Fibroblast of upper back skin (primary cell): ENCODE data around the gene TSPAN9.
A peak's percentile ranks its signal among the peaks of the same experiment; 100 is the strongest.

ENCODE experiments used
- DNase-seq: peaks from one replicate; pipeline ENCODE4 v3.0.0-alpha.2; 2013

The TSPAN9 gene

DNA sequence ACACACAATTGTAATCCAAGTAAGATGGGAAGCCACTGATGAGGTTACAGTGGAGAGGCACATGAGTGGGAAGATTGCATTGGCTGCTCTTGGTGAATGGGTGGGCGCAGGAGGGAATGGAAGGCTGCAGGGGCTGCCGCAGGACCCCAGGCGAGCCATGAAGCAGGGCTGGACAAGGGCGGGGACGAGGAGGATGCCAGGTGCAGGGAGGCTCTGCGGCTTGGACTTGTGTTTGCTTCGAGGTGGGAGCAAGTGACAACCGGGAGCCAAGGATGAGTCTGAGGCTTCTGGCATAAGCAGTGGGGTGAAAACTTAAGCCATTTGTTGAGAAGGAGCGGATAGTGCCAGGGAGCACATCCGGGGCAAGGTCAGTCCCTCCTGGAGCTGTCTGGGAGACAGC is 115.0 kb downstream of the TSPAN9 start:
- no peak for DNase-seq

DNA sequence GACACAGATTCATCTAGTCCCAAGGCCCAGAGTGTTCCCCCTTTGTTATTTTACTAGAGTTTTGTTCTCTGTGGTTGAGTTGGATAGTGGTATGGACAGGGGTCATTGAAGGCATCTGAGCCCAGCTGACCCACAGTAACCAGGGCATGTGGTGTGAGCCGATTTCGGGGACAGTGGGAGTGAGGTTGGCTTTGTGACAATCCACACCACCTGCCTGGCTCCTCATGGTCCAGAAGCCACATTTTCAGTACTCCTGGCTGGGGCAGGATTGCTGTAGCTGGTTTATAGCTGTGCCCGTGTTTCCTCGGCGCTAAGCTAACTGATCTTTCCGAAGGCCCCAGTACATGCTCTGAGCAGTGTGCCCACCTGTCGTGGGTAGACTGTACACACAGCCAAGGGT is 116.0 kb downstream of the TSPAN9 start:
- DNase-seq = no peak

DNA sequence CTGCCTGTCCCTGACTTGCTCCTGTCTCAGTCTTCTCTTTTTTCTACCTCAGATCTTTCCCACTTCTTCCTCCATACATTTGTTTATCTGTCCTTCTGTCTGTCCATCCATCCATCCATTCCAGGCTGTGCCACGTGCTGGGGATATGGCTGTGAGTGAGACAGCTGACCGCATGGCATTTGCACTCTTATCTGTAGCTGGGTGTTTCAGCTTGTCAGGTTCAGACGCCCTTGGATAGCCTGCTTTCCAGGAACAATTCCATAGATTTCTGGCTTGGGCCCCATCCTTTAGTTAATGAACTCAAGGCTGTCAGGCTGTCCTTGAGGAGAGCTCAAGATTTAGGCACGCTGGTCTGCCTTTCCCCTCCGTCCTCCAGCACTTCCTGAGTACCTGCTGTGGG is 116.6 kb downstream of the TSPAN9 start:
- no peak for DNase-seq

DNA sequence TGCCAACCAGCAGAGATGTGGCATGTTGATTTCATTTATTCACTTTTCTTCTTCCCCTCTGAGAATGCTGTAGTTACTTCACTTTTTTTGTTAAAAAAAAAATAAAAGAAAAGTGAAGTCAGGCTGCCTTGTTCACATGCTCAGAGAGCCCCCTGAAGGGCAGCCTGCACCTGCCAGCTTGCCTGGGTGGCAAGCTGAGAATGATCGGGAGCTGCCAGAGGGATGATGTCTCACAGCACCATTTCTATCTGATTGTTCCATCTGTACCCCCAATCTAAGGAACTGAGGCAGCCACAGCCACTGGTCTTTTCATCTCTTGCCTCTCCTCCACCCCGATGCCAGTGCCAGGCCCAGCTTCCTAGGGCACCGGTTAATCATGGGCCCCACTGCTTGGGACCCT is 118.2 kb downstream of the TSPAN9 start:
- no peak for DNase-seq

DNA sequence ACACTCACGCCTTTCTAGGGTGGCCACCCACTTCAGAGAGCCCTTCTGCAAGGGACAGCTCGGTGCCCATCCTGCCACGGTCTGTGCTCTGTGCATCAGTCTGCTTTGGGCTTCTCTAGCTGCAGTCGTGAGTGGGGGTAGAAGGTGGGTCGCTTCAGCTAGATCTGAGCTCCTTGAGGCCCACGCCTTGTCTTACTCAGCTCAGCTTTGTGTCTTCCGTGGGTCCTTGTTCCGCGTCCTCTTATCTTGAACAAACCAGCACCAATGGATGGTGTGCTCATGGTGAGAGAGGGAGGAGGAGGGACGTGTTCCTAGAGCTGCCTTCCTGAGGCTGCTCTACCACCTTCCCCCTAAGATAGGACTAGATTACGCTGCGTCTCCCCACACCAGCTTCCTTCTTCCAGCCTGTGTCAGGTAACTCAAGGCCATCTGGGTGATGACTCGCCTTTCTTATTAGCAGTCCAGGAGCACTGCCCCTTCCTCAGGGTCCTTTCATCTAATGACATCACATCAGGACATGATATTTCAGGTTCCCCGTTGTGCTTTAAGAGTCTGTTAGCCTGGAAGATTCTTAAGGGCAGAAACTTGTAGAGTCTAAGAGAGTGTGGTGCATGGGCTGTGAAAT is 118.8 kb downstream of the TSPAN9 start:
- DNase-seq = no peak

DNA sequence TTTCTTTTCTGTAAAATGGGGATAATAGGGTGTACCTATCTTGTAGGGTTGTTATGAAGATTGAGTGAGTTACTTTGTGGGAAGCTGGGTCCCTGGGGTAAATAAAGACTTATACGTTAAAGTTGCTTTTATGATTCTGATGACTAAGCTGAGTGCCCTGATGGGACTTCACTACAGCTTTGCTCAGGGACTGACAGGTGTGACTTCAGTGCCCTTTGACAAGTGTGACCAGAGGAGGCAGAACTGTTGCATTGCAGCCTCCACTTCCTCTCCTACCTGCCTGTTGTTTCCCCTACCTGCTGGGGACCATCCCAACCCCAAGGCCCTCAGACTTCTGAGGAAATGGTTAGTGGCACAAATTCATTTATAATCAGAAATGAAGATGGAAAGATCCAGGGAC is 119.3 kb downstream of the TSPAN9 start:
- no peak for DNase-seq

DNA sequence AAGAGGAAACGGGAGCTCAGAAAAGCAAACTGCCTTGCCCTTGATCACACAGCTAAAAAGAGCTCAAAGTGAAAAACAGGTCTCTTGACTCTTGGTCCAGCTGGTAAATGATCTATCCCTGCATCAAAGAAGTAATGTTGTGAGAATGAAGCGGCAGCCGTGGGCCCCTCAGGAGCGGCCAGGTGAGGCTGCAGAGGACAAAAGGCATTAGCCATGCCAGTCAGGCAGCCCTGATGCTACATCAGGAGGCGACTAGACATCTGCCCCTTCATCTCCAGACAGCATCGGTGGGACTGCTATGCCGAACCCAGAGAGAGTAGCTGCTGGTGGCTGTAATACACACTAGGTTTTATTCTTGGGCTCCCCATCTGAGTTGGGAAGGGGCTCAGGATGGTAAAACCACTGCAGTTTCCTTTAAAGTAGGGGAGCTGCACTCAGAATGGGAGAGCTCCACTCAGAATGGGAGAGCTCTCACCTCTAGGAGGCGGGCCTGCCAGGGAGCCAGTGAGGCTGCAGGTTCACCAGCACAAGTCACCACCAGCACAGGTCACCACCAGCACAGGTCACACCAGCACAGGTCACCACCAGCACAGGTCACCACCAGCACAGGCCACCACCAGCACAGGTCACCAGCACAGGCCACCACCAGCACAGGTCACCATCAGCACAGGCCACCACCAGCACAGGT is 120.1 kb downstream of the TSPAN9 start:
- DNase-seq = no peak

DNA sequence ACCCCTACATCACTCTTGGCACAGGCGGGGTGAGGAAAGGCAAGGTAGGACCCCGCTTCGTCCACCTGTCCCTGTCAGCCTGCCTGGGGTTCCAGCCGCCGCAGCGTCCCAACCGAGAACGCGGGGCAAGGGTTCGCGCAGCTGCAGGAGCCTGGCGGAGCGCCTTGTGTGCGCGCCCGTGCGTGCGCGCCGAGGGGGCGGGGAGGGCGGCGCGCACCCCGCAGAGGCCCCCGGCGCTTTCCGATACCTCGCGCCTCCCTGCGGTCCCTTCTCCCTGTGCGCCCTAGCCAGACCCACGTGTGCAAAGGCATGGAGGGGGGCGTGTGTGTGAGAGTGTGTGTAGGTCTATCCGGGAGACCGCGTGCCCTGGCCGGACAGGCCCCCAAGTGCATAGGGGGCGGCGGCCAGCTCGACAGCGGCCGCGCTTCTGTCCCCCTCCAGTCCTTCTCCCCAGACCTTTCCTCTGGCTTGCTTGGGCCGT is 122.4 kb downstream of the TSPAN9 start:
- no peak for DNase-seq

DNA sequence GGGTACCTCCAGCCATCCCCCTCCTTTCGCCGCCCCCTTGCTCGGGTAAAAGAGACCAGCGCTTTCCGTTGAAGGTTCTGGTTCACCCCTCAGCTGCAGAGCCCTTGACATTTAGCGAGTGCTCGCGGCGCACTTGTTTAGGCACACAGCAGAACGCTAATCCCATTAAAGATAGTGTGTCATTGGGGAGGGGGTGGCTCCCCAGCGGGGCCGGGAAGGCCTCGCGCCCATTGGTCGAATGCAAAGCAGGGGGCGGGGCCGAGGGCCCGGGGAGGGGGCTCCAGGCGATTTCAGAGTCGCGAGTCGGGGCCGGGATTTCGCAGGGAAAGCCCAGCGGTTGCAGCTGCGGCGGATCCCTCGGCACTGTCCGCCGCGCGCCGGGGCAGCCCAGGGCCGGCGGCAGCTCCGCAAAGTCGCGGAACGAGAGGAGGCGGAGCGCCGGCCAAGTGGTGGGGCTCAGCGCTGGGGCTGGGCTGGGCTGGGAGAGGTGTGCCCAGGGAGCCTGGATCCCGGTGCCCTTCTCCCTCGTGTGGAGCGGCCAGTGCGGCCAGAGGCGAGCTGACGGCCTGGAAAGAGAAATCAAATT is 122.9 kb downstream of the TSPAN9 start:
- DNase-seq = no peak

DNA sequence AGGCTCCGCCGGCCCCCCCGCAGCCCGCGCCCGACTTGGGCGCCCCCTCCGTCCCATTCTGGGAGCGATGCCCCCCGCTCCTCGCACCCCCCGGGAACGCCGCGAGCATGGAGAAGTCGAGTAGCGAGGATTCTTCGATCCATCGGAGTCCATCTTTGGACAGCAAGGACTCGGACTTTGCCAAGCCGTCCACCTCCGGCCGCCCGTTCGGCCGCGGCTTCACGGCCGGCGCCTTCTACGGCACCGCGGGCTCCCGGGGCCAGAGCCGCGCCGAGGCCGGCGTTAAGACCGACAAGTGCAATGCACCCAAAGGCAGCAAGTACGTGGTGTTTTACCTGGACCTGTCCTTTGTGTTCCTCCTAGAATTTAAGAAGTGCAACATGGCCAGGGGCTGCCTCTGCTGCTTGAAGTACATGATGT is 123.6 kb downstream of the TSPAN9 start:
- DNase-seq = no peak

DNA sequence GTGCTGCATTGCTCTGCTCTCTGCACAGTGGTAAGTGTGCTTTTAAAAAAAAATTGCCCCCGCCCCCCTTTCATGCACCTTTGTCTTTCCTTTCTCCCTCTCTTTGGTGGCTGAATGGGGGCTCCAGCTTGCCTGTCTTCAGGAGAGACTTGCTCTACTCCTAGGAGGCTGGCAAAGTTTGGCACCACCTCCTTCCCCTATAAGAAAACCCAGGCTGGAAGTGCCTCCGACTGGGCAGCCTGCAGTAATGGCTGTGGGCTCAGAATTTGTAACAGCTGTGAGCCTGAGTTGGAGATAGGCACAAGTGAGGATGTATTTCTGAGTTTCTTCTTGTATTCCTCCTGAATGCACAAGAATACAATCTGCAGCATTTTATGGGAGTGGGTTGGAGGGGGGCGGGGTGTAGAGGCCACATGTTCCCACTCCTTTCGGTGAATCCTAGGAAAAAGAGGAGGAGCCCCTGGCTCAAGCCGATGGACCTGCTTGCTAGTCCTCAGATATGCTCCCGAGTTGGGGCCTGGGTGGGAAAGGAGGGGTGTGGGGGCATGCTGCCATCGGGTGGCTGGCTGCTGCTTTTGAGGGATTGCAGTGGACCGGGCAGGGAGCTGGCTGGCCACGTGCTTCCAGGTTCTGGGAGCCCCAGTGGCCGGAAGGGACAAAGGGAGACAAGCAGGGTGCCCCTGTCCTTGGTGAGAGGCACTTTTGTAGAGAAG is 124.3 kb downstream of the TSPAN9 start:
- no peak for DNase-seq

DNA sequence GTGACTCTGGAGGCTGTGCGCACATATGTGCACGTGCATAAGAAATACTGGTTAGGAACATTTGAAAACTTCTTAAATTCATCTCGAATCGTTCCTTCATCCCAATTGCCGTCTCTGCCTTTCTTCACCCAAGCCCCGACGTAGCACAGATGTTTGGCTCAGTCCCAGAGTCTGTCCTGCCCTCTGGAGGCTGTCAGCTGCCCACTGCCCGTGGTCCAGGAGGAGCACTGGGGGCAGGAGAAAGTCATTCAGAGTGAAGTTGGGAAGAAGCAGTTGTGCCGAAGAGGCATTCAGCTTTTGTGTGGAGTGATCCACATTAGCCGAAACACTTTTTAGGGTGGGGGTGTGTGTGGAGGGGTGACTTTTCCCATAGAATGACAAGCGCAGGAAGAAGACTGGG is 124.9 kb downstream of the TSPAN9 start:
- no peak for DNase-seq

DNA sequence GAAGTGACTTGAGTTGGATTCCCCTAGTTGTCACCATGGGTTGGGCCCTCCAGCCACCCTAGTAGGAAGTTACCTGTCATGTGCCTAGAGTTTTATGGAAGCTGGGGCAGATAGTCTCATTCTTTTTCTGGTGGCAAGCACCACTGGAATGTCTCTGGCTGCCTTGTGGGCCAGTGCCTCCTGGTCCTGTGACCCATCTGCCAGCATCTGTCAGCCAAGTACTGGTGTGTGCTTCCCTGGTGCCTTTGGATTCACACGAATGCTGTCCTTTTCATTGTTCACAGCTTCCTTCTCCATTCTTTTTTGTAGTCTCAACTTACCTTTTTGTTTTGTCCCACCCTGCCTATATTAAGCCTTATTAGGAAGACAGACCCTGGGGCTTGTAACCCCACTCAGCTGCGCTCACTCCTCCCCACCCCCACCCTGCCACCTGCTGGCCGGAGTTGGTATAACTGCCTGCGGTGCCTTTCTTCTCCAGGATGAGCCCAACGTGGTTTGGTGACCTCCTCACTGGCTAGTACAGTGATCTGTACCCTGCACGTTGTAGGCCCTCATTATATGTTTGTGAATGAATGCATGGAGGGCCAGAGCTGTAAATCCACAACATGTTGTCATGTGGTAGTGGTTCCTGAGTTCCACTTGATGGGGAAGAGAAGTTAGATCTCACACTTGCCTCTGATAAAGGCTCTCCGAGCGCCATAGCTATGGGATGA is 125.7 kb downstream of the TSPAN9 start:
- peak; percentile 34 for DNase-seq

DNA sequence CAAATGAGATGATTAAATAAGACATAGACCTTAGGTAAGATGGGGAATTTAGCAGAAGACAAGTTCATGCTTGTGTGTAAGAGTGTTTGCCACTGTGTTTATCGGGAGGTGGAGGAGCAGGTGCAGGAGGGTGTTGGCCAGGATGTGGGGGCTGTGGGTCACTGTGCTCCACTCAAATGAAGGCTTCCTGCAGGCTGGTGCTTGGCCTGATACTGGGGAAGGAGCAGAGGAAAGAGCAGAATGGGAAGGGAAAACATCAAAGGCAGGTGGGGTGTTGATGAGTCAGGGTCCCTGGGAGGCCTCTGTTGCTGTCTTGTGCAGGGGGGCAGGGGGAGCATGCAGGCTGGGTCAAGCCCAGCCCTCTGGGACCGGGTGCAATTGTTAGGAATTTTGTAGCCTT is 126.5 kb downstream of the TSPAN9 start:
- no peak for DNase-seq

DNA sequence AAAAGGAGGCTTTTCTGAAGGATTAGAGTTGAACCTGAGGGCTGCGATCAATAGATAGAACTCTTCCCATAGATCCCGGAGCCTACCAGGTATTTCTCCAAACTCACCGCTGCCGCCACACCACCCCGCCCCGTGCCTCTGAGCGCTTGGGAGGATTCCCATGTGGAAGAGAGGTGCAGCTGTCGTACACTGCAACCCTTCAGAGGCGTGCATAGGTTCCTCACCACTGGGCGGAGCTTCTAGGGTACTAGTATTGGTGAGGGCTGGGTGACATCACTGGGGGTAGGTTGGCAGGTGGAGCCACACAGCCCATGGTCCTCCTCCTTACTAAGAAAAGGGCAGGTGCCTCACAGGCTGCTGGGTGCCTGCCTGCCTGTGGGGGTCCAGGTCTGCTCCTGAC is 127.0 kb downstream of the TSPAN9 start:
- DNase-seq = no peak

DNA sequence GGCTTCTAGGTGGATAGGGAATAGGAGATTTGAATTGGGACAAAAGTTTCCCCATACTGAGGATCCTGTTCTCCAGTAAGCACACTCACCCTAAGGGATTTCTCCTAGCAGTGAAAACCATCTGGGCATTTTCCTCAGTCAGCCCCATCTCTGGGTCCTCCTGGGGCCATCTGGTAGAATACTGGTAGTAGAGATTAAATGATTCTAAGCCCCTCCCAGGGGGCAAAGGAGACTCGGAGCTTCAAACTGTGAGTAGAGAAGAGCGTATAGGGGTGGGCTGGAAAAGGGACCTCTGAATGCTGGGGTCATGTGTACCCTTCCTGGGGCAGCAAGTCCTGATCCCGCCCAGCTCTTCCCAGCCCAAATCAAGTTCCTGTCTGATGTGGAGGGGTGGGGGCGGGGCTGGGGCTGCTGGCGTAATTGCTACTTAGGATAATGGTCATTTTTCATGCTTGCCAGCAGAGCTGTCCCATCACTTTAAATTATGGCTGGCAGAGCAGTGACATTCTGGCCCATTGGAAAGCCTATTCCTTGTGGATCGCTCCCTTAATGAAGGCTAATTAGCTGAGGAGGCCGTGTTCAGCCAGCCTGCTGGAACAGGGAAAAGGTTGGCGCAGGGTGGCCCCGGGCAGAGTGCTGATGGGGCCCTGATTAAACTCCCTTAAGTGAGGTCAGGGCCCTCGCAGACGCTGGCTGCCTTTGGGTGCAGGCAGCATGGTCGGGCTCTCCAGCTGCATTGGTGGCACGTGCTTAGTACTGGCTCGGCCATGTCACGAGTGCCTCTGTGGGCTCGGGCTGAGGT is 127.8 kb downstream of the TSPAN9 start:
- no peak for DNase-seq

DNA sequence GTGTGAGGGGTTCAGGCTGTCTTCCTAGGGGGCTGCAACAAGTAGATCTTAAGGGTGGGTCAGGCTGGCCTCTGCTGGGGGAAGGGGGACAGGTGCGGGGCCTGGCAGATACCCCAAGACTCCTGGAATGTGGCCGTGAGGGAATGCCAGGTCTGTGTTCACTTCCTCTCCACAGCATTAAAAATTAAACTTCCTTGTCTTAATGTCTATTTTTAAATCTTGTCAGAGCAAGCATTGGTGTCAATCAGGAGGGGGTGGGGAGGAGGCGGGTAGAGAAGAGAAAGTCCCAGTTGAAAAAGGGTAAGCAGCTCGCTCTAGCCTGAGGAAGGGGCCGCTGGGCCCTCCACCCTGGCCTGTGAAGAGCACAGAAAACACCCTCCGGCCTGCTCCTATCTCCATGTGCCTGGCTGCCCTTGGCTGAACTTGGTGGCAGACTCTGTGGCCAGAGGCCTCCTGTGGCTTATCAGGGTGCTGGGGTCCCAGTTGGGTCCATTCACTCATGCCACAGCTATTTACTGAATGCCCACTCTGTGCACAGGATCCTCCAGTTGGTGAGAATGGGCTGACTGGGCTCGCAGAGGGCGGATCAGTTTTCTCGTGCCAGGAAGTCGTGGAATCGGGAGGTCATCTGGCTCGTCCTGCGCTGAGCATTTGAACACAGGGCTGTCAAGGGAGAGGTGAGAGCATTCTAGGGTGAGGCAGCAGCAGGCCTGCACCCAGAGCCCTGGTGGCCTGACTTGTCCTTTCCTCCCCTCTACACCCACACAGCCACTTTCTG is 128.8 kb downstream of the TSPAN9 start:
- DNase-seq = no peak

DNA sequence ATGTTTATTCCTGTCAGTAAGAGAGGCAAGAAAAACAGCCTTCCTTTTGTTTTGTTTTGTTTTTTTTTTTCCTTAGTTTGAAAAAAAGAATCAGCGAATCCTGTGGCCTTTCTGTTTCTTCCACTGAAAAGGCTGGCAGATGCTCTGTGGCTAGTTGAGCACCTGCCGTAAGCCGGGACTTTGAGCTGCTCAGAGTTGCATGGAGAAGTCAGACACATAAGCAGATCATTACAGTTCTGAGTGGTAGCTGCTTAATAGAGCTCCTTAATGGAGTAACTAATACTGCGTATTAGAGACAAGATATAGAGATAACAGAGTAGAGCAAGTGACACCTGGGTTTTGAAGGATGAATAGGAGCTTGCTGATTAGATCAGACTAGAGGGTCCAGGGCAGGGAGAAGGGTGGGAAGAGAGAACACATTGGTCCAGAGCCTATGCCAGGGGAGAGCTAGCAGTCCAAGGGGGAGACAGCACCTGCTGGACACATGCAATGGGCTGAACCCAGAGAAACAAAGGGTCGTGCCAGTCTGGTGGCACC is 129.4 kb downstream of the TSPAN9 start:
- DNase-seq = no peak

DNA sequence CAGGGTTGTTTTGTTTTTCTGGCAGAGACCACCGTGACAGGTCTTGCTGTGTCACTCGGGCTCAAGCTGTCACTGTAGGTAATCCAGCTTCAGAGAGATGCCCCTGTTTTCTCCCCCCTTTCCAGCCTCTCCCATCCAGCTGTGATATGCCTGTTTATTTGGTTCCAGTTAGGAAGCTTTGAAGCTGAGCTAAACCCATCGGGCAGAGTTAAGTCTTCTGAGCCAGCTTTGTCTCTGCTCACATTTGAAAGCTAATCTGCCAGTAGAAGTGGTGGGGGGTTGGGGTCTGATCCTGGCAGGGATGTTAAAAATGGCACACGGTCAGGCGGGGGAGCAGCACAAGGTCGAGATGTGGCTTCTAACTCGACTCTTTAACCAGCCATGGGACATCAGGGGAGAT is 130.0 kb downstream of the TSPAN9 start:
- DNase-seq = no peak

DNA sequence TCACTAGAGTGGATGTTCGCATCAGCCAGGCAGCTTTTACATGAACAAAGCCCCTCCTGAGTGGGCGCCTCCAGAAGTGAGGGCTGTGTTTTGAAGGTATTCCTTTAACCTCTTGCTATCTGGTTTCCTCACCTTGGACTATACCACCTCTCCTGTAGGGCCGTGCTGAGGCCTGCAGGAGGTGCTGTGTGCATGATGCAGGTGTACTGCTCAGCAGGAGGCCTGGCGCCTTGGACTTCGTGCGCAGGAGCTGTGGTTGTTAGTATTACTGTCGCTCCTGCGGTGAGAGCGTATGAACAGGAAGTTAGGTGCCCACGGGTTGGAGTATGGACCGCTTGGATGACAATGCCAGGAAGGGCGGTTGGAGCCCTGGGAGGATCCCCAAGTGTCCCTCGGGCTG is 130.7 kb downstream of the TSPAN9 start:
- no peak for DNase-seq

DNA sequence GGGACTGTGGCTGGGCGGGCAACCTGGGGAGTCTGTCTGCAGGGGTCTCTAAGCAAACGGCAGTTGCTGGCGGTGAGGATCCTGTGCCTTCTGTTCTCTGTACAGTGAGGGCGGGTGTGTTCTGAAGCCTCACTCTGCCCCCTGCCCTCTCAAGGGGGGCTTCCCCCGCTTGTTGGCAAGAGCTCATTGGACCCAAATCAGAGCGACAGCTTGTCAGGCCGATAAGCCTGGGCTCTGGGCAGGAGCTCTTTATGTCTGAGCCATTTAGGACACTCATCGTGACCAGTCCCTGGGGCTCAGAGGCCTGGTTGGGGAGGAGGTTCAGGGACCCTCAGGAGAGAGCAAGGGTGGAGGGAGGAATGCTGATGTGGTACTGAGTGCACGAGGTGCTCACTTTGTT is 136.0 kb downstream of the TSPAN9 start:
- DNase-seq = no peak
